SK-N-DZ (cell line): ENCODE results near the gene XPO1. TPM values are rescaled to one million over a fixed set of nuclear protein-coding genes. Genes with fewer than 3 reads are reported as not detected.
"Not testable (repeated sequence)": the region's sequence is repeated elsewhere in the genome, so short reads cannot be mapped to it uniquely, and the experiment has no call there.

ENCODE experiments used
- DNase-seq: peaks from one replicate; pipeline ENCODE4 v3.0.0-alpha.2; 2015; ENCODE audit warnings: low spot score
- polyA plus RNA-seq, 2 experiments: library from polyadenylated mRNA; depleted of rRNA; stranded (reverse); fragments of >200 nt; gene quantifications; 2 replicates each; pipeline ENCODE4 v1.2.3, GENCODE V29; 2014

XPO1 gene, protein sequence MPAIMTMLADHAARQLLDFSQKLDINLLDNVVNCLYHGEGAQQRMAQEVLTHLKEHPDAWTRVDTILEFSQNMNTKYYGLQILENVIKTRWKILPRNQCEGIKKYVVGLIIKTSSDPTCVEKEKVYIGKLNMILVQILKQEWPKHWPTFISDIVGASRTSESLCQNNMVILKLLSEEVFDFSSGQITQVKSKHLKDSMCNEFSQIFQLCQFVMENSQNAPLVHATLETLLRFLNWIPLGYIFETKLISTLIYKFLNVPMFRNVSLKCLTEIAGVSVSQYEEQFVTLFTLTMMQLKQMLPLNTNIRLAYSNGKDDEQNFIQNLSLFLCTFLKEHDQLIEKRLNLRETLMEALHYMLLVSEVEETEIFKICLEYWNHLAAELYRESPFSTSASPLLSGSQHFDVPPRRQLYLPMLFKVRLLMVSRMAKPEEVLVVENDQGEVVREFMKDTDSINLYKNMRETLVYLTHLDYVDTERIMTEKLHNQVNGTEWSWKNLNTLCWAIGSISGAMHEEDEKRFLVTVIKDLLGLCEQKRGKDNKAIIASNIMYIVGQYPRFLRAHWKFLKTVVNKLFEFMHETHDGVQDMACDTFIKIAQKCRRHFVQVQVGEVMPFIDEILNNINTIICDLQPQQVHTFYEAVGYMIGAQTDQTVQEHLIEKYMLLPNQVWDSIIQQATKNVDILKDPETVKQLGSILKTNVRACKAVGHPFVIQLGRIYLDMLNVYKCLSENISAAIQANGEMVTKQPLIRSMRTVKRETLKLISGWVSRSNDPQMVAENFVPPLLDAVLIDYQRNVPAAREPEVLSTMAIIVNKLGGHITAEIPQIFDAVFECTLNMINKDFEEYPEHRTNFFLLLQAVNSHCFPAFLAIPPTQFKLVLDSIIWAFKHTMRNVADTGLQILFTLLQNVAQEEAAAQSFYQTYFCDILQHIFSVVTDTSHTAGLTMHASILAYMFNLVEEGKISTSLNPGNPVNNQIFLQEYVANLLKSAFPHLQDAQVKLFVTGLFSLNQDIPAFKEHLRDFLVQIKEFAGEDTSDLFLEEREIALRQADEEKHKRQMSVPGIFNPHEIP (N-terminal part only)
- polyA plus RNA-seq (2014; cell fraction: cytosol; rRNA removed): 219 and 236 TPM in 2 replicates
- 283 and 351 TPM in 2 replicates for polyA plus RNA-seq (2014; cell fraction: nucleus; rRNA removed)

DNA sequence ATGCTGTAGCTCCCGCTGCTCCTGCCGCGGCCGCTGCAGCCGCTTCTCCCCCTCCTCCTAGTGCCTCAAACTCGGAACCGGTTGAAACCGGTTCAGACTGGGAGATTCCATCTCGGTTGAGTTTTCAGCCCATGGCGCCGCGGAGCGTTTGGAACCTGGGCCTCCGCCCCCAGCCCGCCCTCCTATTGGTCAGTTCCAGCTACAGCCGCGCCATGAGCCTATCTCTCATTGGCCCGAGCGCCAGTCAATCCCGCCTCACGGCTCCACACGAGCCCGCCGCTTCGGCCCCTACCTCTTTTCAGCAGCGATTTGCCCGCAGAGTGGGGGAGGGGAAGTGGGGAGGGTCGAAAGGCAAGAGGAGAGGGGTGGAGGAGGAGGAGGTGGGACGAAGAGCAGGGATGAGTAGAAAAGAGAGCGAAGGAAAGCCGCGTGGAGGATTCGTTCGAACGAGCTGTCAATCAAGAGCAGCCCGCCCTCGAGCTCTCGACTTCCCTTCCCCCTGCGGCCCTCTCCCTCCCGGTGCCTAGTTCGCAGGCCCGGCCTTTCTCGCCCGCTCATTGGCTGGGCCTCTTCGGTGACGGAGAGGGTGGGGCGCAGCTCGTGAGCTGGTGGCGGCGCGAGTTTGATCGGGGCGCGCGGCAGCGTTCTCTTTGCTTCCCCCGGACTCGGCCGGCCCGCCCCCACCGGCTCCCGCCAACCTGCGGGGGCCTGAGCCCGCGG is at the start of gene XPO1:
Gene XPO1 (minus strand): TSS at position 157 of the 720 bp plus-strand sequence. CDS start 4,459 bp downstream, outside the sequence.
- peak; percentile 100 for DNase-seq

DNA sequence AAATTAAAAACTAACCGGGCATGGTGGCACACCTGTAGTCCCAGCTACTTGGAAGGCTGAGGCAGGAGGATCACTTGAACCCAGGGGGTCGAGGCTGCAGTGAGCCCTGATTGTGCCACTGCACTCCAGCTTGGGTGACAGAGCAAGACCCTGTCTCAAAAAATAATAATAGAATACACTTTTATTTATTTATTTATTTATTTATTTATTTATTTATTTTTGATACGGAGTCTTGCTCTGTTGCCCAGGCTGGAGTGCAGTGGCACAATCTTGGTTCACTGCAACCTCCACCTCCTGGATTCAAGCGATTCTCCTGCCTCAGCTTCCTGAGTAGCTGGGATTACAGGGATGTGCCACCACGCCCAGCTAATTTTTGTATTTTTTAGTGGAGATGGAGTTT is 48.8 kb upstream of the XPO1 start:
- not testable (repeated sequence) for DNase-seq

DNA sequence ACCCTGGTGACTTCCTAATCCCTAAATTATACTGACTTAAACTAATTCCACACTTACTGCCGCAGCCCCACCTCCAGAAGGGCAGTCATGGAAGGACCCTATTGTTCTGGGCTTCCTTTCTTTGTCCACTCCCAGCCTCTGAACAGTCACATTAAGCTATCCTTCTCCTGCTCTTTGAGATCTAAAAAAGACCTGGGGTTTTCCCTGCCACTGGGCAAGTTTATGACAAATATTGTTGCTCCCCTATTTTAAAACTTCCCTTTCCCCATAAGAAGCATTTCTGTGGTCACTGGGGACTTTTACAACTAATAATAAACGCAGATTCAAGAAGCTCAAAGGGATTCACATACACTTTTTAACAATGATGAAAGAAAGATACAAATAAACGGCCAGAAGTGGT is 47.2 kb upstream of the XPO1 start:
- DNase-seq: no peak

DNA sequence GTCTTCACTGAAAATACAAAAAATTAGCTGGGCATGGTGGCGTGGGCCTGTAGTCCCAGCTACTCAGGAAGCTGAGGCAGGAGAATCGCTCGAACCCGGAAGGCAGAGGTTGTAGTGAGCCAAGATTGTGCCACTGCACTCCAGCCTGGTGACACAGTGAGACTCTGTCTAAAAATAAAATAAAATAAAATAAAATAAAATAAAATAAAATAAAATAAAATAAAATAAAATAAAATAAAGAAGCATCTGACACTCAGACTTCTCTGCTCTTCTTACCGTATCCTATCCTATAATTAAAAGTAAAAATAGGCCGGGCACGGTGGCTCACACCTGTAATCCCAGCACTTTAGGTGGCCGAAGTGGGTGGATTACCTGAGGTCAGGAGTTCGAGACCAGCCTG is 46.2 kb upstream of the XPO1 start:
- DNase-seq: not testable (repeated sequence)

DNA sequence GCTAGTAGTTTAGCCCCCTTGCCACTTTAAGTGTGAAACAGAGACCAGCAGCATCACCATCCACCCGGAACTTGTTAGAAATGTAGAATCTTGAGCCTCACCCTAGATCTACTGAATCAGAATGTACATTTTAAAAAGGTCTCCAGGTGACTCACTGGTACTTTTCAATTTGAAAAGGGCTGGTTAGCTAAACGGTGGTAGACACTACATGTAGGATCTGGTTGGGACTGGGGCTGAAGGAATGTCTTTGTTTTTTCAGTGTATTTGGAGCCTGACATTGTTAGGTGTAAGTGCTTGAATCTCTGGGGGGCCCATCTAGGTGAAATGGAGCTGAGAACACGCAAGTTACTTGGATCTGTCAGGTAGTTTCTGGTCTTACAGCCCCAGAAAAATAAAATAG is 44.0 kb upstream of the XPO1 start:
- no peak for DNase-seq

DNA sequence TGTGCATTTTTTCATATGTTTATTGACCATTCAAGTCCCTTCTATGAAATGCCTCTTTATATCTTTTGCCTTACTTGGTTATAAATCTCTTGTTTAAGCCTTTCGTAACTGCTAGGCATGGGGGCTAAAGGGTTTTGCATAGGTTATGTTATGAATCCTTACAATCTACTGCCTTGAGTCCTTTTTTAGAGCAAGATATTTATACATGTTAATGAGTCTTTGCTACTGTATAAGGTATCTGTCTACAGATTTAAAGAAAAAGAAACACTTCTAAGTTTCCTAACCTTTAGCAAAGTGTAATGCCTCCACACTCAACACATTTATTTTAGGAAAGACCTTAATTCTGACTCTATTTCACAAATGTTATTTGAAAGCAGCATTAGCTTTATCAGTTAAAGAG is 43.6 kb upstream of the XPO1 start:
- no peak for DNase-seq

DNA sequence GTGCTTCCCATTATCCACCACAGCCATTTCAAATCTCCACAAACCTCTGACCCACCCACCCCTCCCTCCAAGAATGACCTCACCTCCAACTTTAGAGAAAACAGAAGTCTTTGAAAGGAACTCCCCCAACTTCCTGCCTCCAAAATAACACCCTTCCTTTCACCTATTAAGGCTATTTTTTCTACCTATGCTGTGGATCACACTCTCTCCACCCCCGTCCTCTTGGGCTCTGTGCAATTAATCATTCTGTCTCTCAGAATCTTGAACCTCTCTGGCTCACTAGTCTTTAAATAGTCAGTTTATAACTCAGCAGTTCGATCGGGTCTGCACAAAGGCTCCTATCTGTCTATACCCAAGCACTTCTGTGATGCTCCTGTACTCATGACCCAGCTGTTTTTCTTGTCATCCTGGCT is 37.3 kb upstream of the XPO1 start:
- no peak for DNase-seq

DNA sequence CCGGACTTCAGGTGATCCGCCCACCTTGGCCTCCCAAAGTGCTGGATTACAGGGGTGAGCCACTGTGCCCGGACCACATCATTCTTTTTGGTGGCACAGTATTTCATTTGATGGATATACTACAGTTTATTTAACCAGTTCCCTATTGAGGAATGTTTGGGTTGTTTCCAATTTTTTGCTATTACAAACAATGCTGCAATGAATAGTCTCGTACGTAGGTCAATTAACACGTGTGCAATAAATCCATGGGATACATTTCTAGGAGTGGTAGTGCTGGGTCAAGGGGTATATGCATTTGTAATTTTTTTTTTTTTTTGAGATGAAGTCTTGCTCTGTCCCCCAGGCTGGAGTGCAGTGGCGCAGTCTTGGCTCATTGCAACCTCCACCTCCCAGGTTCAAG is 28.4 kb upstream of the XPO1 start:
- no peak for DNase-seq

DNA sequence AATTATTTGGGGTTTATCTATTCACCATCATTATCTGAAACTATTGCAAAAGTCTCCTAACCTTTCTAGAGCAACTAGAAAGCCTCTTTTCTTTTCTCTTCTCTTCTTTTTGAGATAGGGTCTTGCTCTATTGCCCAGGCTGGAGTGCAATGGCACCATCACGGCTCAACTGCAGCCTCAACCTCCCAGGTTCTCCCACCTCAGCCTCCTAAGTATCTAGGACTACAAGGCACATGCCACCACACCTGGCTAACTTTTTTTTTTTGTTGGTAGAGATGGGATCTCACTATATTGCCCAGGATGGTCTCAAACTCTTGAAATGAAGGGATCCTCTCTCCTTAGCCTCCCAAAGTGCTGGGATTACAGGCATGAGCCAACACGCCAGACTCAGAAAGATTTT is 24.5 kb upstream of the XPO1 start:
- DNase-seq: no peak

DNA sequence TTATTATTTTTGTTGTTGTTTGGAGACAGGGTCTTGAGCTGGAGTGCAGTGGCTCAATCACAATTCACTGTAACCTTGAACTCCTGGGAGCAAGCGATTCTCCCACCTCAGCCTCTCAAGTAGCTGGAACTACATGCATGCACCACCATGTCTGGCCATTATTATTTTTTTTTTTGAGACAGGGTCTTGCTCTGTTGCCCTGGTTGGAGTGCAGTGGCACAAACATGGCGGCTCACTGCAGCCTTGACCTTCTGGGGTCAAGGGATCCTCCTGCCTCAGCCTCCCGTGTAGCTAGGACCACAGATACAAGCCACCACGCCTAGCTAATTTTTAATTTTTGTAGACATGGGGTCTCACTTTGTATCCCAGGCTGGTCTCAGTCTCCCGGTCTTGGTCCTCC is 20.0 kb upstream of the XPO1 start:
- DNase-seq: no peak

DNA sequence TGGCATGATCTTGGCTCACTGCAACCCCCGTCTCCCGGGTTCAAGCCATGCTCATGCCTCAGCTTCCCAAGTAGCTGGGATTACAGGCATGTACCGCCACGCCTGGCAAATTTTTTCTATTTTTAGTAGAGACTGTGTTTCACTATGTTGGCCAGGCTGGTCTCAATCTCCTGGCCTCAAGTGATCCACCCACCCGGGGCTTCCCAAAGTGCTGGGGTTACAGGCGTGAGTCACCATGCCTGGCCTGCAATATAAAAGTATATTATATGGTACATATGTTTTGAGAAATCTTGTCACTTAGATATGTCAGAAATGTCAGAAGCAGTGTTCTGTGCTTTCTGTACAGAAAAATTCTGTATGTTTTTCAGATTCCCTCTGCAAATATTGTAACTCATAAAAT is 19.2 kb upstream of the XPO1 start:
- no peak for DNase-seq

DNA sequence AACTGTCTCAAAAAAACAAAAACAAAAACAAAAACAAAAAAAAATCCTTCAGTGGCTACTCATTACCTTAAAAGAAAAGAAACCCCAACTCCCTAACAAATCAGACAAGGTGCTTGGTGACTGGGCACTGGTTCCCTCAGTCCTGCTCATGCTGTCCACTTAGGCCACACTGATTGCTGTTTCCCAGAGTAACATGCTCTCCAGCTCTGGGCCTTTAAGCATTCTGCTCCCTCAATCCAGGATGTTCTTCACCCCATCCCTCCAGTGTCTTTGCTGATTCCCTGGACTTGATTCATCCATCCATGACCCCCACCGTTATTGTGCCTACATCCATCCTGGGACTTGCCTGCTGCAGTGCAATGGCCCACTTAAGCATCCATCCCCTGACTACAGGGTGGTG is 16.4 kb upstream of the XPO1 start:
- no peak for DNase-seq

DNA sequence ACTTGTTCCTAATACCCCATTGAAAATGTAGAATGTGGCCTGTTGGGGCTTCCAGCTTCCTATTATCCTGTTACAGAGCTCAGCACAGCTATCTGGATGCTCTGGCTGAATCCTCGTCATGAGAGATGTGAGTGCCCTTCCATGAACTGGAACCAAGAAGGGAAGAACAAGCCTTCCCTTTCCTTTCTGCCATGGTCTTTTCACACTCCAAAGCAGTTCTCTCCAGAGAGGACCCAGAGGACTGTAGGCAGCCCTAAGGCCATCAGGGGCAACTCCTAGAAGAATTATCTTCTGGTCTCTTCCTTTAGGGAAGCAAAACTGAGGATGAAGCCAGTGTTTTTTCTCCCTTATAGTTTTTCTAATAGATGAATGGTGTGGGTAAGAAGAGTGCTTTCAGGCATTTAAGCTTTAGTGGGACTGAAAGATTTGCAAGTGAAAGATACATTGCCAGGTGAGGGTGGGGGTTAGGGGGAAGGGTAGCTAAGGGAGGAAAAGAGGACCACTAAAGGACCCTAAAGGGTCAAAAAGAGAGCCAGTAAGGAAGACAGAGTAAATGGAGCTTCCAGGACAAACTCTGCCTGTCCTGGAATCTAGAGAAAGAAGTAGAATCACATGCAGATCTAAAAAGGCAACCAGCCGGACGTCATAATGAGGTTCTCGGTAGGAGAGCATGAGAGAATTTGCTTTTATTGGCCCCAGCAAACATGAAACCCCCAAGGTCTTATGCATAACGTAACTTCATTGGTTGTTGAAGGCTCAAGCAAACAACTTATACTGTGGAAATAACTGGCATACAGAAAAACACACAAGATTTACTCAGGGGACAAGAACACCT is 12.4 kb upstream of the XPO1 start:
- no peak for DNase-seq

DNA sequence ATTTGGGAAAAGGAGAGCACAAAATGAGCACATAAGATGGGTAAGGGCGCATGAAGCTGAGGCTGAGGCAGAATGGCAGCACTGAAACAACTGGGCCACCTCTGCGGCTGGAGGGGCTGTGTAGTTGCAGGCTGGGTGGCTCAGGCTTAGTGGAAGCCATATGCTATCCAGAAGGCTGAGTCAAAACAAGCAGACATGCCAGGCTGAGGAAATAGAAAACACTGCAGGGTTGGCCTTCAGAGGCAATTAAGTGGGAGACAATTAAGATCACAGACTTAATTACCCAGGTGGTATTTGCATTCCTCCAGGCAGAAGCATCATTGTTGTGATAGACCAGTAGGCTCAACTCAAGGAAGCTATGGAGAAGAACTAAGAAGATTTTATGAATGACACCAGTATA is 11.4 kb upstream of the XPO1 start:
- no peak for DNase-seq

DNA sequence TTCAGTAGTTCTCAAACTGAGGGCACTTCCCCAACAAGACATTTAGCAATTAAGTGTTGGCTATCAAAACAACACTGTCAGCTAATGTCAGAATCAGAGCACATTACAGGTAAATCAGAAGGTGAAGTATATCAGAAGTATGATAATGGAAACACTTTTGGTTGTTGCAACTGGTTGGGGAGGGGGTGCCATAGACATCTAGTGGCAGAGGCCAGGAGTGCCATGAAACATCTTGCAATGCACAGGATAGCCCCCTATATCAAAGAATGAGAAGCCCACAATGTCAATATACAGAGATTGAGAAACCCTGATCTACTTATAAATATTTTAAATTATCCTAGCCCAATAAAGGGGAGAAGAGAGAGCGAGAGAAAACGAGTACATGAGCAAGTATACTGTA is 4.9 kb upstream of the XPO1 start:
- no peak for DNase-seq

DNA sequence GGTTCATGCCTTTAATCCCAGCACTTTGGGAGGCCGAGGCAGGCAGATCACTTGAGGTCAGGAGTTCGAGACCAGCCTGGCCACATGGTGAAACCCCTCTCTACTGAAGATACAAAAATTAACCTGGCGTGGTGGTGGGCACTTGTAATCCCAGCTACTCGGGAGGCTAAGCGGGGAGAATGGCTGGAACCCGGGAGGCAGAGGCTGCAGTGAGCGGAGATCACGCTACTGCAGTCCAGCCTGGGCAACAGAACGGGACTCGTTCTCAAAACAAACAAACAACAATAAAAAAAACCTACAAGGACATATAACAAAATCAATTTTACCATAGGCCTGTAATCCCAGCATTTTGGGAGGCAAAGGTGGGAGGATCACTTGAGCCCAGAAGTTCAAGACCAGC is 2.0 kb upstream of the XPO1 start:
- DNase-seq: not testable (repeated sequence)

DNA sequence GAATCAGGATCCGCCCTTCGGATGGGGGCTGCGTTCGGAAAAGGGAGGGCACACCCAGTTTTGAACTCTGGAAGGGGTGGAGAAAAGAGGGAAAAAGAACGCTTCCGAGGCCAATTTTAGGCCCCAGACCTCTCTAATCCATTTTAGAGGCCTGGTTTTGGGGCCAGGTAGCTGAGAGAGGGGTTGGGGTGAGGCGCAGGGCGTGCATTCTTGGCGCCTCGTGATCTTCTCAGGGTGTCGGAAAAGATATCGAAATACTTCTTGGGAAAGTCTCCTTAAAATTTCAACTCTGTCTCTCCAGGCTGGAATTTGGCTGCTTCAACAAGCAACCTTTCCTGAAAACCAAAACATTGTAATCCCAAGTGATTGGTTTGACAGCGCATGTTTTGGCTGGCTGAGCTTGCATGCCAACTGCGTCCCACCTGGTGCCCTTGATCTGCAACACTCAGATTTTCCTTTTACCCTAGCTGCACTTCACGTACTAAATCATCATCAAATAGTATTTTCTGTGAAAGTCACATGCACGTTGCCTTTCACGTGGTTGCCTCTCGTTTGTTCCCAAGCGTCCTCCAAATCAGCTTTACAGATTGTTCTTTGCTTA is 864 bp upstream of the XPO1 start:
- peak; percentile 65 for DNase-seq

DNA sequence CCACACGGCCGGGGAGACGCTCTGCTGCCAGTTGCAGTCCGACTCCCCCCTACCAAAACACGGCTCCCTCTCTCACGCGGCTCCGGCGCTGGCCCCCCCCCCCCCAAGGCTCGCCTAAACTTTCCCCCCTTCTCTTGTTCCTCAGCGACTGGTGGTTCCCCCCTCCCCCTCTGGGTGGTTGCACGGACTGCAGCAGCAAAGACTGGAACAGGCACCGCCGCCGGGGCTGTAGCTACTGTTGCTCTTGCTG is 281 bp downstream of the XPO1 start:
- no peak for DNase-seq

DNA sequence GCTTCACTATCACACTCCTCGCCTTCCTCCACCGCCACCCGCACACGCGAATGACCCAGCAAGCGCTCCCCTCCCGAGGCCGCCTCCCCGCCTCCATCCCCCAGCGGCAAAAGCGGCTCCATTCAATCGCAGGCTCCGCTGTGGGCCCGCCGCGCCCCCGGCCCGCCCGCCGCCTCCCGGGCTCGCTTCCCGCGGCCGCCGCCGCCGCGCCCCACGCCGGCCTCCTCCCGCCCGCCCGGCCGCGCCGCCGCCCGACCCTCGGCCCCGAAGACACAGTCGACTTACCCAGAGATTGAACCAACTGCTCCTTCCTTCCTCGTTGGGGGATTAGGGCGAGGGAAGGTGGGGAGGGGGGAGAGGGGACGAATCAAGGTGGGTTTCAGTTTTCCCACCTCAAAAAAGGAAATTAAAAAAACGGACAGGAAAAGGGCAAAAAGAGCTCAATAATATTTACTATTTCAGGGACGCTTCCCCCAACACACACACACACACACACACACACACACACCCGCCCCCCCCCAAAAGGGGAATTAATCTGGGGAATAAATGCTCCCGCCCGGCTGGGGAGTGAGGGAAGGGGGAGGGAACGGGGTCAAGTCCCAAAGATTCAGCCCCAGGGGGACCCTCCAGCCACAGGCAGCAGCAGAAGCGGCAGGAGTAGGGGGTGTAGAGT is 743 bp downstream of the XPO1 start:
- no peak for DNase-seq
